Left ventricle myocardium inferior (tissue), 1 donor: ENCODE measurements around the gene BCDIN3D. TPM values are rescaled to one million over a fixed set of nuclear protein-coding genes. Genes with fewer than 3 reads are reported as not detected.

Source experiments
- DNase-seq: peaks from one replicate; pipeline ENCODE4 v3.0.0-alpha.2; 2020
- H3K27ac ChIP-seq: fragments of 200-600 bp; replicated peaks from 2 replicates; pipeline ENCODE4 v1.8.0; 2021
- H3K27me3 ChIP-seq: fragments of 200-600 bp; 2 replicates; pipeline ENCODE4 v1.8.0; 2021; ENCODE audit warnings: low read depth
- H3K36me3 ChIP-seq: fragments of 200-600 bp; 2 replicates; pipeline ENCODE4 v1.8.0; 2021
- H3K4me1 ChIP-seq: fragments of 200-600 bp; 2 replicates; pipeline ENCODE4 v1.8.0; 2021
- H3K4me3 ChIP-seq: fragments of 200-600 bp; 2 replicates; pipeline ENCODE4 v1.8.0; 2021; ENCODE audit warnings: mild to moderate bottlenecking, moderate library complexity
- H3K9me3 ChIP-seq: fragments of 200-600 bp; replicated peaks from 2 replicates; pipeline ENCODE4 v1.8.0; 2021
- CTCF ChIP-seq: fragments of 200-600 bp; IDR thresholded peaks from 2 replicates; pipeline ENCODE4 v1.8.0; 2021; ENCODE audit warnings: antibody characterized with exemption, mild to moderate bottlenecking, borderline replicate concordance
- intact Hi-C: fragments of 100-400 bp; cut with micrococcal nuclease; formaldehyde crosslinking; loops from one replicate; pipeline ENCODE4 v1.11.0; 2022
- total RNA-seq: library from RNA; stranded (reverse); fragmentation: NEBNext Ultra II Directional; extraction: Animal tissue kit (Norgen Biotek cat#: 25700); gene quantifications from one replicate; pipeline ENCODE4 v1.2.1, GENCODE V29; 2021
- donor health status: DM: no; HTN: yes; CAD: no; lungs with severe emphysema.

Gene BCDIN3D
- total RNA-seq, 1 donor from 2014 or later = 2.9 TPM

GRCh38 chr12:49806877-49807276, 36.0 kb downstream of the BCDIN3D start:
- Histone ChIP-seq H3K4me1 (peaks cover 86% of the 10 kb centered on the region), H3K9me3 (no peaks in the 10 kb centered on the region), H3K4me3 (no peak overlapping the region), H3K36me3 (peaks cover 41% of the 10 kb centered on the region), H3K27me3 (no peaks in the 10 kb centered on the region), H3K27ac (peak overlapping the region; percentile 91)
- TF ChIP-seq CTCF = no peak
- intact Hi-C loops = no loop called here
- no peak for DNase-seq

- Histone ChIP-seq H3K4me1 (peaks cover 86% of the 10 kb centered on the region), H3K36me3 (peaks cover 46% of the 10 kb centered on the region), H3K4me3 (no peak overlapping the region), H3K27ac (peak overlapping the region; percentile 91), H3K27me3 (no peaks in the 10 kb centered on the region), H3K9me3 (no peaks in the 10 kb centered on the region)
- no peak for TF ChIP-seq CTCF
- intact Hi-C loops = no loop called here
- no peak for DNase-seq
Measured at GRCh38 chr12:49806321-49806813, 36.5 kb downstream of the BCDIN3D start.

- Histone ChIP-seq H3K36me3 (peaks cover 53% of the 10 kb centered on the region), H3K27me3 (no peaks in the 10 kb centered on the region), H3K9me3 (no peaks in the 10 kb centered on the region), H3K4me3 (no peak overlapping the region), H3K4me1 (peaks cover 86% of the 10 kb centered on the region), H3K27ac (peak overlapping the region; percentile 91)
- intact Hi-C loops = no loop called here
- no peak for TF ChIP-seq CTCF
- DNase-seq = no peak
Measured at GRCh38 chr12:49805409-49805808, 37.5 kb downstream of the BCDIN3D start.

- Histone ChIP-seq H3K4me1 (peaks cover 86% of the 10 kb centered on the region), H3K27ac (no peak overlapping the region), H3K36me3 (peaks cover 59% of the 10 kb centered on the region), H3K27me3 (no peaks in the 10 kb centered on the region), H3K9me3 (no peaks in the 10 kb centered on the region), H3K4me3 (no peak overlapping the region)
- intact Hi-C loops = no loop called here
- DNase-seq = no peak
- TF ChIP-seq CTCF = no peak
Measured at GRCh38 chr12:49804821-49805220, 38.1 kb downstream of the BCDIN3D start.

GRCh38 chr12:49803693-49804450, 39.0 kb downstream of the BCDIN3D start:
- Histone ChIP-seq H3K4me3 (no peak overlapping the region), H3K9me3 (no peaks in the 10 kb centered on the region), H3K4me1 (peaks cover 80% of the 10 kb centered on the region), H3K27ac (peak overlapping the region; percentile 40), H3K36me3 (peaks cover 66% of the 10 kb centered on the region), H3K27me3 (no peaks in the 10 kb centered on the region)
- DNase-seq = no peak
- TF ChIP-seq CTCF = no peak
- intact Hi-C loops = no loop called here
